Neural crest cell (in vitro differentiated cells): ENCODE results near the gene FBXO41. TPM values are rescaled to one million over a fixed set of nuclear protein-coding genes. Genes with fewer than 3 reads are reported as not detected.

Experiments
- DNase-seq: peaks from one replicate; pipeline ENCODE4 v3.0.0; 2021; ENCODE audit warnings: low read depth, mixed read lengths, low spot score
- H3K27ac Mint-ChIP-seq: one replicate; pipeline ENCODE4 v1.8.0; 2021; ENCODE audit warnings: mild to moderate bottlenecking, mixed read lengths; ENCODE audit not compliant: unreplicated experiment
- H3K27me3 Mint-ChIP-seq: 2 replicates; pipeline ENCODE4 v1.8.0; 2021; ENCODE audit warnings: low read depth, mild to moderate bottlenecking, mixed read lengths
- H3K36me3 Mint-ChIP-seq: 2 replicates; pipeline ENCODE4 v1.8.0; 2021; ENCODE audit warnings: low read depth, mild to moderate bottlenecking, mixed read lengths
- H3K4me1 Mint-ChIP-seq: 2 replicates; pipeline ENCODE4 v1.8.0; 2021; ENCODE audit warnings: mixed read lengths
- H3K4me3 Mint-ChIP-seq: one replicate; pipeline ENCODE4 v1.8.0; 2021; ENCODE audit warnings: mild to moderate bottlenecking, mixed read lengths
- H3K9me3 Mint-ChIP-seq: 2 replicates; pipeline ENCODE4 v1.8.0; 2021; ENCODE audit warnings: mixed read lengths
- total RNA-seq: library from RNA; stranded (reverse); gene quantifications from 2 replicates; pipeline ENCODE4 v1.2.1, GENCODE V29; 2021
- TF ChIP-seq, protein P1 (sequence below): fragments of 200-600 bp; sonication (generic); conservative IDR thresholded peaks from 2 replicates; pipeline ENCODE4 v1.5.0; 2021; ENCODE audit warnings: antibody characterized with exemption, mild to moderate bottlenecking

Gene FBXO41
- total RNA-seq, 1 donor from 2014 or later = 4.5 TPM

DNA sequence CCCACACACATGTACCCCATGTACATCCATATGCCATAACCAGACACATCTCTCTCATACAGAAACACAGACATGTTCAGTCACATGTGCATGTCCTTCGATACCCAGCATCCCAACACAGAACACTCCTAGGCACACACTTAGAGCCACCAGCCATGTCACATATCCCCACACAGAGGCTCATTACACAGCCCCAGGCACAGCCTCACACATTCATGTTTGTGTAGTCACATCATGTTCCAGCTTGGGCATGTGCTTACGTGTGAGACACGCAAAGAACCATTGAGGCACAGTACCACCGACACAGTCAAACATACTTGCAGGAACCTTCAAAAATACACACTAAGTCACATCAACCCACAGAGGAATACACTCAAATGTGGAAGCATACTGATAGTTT, 17.3 kb downstream of the FBXO41 start:
- TF ChIP-seq, protein P1, sequence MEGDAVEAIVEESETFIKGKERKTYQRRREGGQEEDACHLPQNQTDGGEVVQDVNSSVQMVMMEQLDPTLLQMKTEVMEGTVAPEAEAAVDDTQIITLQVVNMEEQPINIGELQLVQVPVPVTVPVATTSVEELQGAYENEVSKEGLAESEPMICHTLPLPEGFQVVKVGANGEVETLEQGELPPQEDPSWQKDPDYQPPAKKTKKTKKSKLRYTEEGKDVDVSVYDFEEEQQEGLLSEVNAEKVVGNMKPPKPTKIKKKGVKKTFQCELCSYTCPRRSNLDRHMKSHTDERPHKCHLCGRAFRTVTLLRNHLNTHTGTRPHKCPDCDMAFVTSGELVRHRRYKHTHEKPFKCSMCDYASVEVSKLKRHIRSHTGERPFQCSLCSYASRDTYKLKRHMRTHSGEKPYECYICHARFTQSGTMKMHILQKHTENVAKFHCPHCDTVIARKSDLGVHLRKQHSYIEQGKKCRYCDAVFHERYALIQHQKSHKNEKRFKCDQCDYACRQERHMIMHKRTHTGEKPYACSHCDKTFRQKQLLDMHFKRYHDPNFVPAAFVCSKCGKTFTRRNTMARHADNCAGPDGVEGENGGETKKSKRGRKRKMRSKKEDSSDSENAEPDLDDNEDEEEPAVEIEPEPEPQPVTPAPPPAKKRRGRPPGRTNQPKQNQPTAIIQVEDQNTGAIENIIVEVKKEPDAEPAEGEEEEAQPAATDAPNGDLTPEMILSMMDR = no peak
- peaks cover 9% of the 10 kb centered on the region for H3K36me3 Mint-ChIP-seq

DNA sequence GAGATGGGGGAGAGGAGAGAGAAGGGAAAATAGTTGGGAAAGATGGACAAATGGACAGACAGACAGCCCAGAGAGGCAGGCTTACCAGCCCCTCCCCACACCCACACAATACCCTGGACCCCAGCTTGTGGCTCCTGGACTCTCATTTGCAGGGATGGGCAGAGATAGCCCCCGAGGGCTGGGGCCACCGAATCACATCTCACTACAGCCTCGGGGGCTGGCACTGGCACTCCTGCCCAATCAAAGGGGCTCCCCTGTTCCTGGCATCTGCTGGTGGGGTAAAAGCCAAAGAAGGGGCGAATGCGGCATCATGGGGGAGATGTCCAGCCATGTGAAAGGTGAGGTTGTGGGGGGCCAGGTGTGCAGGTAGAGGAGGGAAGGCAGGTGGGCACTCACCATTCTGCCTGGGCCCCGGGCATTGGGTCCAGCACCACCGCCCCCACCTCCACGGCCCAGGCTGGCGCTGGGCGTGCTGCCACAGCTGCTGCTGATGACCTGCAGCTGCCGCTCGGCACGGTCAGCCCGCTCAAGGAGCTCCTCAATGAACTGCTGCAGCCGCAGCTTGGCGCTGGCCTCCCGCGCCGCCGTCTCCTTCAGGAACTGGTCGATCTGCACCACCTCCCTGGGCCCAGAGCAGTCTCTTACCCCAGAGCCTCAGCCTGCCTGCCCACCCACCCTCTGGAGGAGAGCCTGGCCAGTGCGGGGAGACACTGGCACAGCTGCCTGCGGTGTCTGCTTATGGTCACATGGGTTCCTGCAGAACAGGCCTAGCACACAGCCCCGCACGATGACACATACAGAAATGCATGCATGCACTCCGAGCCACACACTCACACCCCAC, 18.0 kb downstream of the FBXO41 start:
- Mint-ChIP-seq H3K4me1 (peaks cover 7% of the 10 kb centered on the region), H3K9me3 (no peaks in the 10 kb centered on the region), H3K36me3 (peaks cover 9% of the 10 kb centered on the region), H3K4me3 (no peak overlapping the region), H3K27me3 (peaks cover 46% of the 10 kb centered on the region), H3K27ac (no peak overlapping the region)
- TF ChIP-seq, protein P1 = no peak
- no peak for DNase-seq

More for the DNA sequence above, 17.3 kb downstream of the FBXO41 start:
- Mint-ChIP-seq H3K9me3 (no peaks in the 10 kb centered on the region), H3K4me3 (no peak overlapping the region), H3K4me1 (peaks cover 7% of the 10 kb centered on the region), H3K27ac (no peak overlapping the region), H3K27me3 (peaks cover 54% of the 10 kb centered on the region)
- no peak for DNase-seq

DNA sequence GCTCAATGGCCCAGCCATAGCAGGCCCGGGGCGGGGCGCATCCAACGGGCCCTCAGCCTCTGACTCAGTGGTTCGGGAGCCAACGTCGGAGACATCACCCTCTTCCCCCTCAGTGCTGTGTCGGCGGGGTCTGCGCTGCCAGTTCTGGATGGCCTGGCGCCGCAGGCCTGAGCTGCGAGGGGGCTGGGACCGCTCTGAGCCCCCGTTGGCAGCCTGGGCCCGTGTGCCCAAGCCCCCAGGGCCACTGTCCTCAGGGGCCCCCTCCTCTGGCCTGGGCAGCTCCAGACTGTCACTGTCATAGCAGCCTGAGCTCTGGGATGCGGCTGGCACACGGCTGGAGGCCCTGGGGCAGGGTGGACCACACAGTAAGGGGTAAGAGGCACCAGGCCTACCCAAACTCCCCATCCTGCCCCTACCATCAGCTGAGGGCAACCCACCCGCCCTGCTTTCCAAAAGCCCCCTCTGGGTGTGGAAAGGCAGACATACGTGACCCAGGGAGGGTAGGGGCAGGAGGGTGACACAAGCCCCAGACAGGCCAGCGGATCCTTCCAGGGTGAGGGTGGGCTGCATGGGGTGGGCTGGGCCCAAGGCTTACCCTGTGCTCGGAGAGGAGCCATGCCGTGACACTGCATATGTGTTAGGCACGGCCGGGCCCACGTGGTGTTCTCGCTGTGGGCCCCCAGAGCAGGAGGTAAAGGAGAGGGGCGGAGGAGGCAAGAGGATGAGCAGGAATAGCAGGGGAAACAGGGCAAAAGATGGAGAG, 18.8 kb downstream of the FBXO41 start:
- TF ChIP-seq, protein P1 = no peak
- no peak overlapping the region for H3K27ac Mint-ChIP-seq
- no peak for DNase-seq
- no peaks in the 10 kb centered on the region for H3K9me3 Mint-ChIP-seq
- H3K4me1 Mint-ChIP-seq = peaks cover 7% of the 10 kb centered on the region
- H3K27me3 Mint-ChIP-seq = peaks cover 38% of the 10 kb centered on the region
- H3K4me3 Mint-ChIP-seq = no peak overlapping the region
- H3K36me3 Mint-ChIP-seq = peaks cover 9% of the 10 kb centered on the region

DNA sequence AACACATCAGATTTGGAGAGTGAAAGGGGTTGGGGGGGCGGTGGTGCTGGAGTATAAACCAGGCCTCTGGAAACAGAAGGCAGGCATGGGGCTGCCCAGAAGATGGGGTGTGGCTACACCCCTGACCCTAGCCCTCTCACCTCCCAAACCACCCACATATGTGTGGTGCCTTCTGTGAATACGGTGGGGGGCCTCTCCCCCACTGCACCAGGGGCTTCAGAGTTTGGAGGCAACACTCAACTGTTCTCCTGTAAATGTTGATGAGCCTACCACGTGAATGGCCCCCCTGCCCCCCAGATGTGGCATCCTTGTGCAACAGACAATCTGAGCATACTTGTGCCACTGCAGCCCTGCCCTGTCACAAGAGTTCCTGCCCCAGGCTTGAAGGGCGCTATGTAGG, 19.5 kb downstream of the FBXO41 start:
- no peak overlapping the region for H3K27ac Mint-ChIP-seq
- no peak overlapping the region for H3K4me3 Mint-ChIP-seq
- H3K36me3 Mint-ChIP-seq = peaks cover 9% of the 10 kb centered on the region
- no peak for DNase-seq
- peaks cover 31% of the 10 kb centered on the region for H3K27me3 Mint-ChIP-seq
- H3K4me1 Mint-ChIP-seq = peaks cover 7% of the 10 kb centered on the region
- H3K9me3 Mint-ChIP-seq = no peaks in the 10 kb centered on the region
- TF ChIP-seq, protein P1 = no peak

DNA sequence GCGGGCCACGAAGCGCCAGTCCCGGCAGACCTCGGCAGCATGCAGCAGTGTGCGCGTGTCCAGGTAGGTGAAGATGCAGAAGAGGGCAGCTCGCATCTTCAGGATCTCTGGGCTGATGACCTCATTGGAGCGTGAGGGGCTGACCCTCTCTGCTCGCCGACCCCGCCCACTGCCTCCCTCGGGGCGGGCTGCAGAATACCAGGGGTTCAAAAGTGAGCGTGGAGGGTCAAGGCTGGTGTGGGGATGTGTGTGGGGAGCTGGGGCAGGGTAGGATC, 20.0 kb downstream of the FBXO41 start:
- no peak for DNase-seq
- Mint-ChIP-seq H3K9me3 (no peaks in the 10 kb centered on the region), H3K4me1 (peaks cover 7% of the 10 kb centered on the region), H3K27ac (no peak overlapping the region), H3K27me3 (peaks cover 29% of the 10 kb centered on the region), H3K4me3 (no peak overlapping the region), H3K36me3 (peaks cover 9% of the 10 kb centered on the region)
- TF ChIP-seq, protein P1 = no peak
